ELR (cell line): ENCODE measurements around the gene TMTC2.
"Not testable (repeated sequence)": the region's sequence is repeated elsewhere in the genome, so short reads cannot be mapped to it uniquely, and the experiment has no call there.

Experiments
- DNase-seq: peaks from one replicate; pipeline ENCODE4 v3.0.0-alpha.2; 2015; ENCODE audit warnings: low read depth

The TMTC2 gene

GRCh38 chr12:82788594-82788993, 101.9 kb downstream of the TMTC2 start:
- DNase-seq: no peak

DNA sequence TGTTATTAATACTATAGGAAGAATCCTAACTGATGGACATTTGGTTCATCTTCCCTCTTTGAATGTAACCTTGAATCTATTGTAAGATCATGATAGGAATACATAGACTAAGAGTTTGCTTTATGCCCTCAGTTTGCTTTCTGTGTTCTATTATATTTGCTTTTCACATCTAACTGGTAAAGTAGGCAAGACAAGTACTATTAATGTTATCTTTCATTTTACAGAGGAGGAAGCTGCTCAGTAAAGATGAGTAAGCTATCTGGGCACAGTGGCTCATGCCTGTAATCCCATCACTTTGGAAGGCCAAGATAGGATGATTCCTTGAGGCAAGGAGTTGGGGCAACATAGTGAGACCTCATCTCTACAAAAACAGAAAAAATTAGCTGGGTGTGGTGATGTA, 103.0 kb downstream of the TMTC2 start:
- no peak for DNase-seq

GRCh38 chr12:82793751-82794281, 107.1 kb downstream of the TMTC2 start:
- no peak for DNase-seq

- DNase-seq: no peak
Observed at GRCh38 chr12:82797480-82797879, 110.8 kb downstream of the TMTC2 start.

DNA sequence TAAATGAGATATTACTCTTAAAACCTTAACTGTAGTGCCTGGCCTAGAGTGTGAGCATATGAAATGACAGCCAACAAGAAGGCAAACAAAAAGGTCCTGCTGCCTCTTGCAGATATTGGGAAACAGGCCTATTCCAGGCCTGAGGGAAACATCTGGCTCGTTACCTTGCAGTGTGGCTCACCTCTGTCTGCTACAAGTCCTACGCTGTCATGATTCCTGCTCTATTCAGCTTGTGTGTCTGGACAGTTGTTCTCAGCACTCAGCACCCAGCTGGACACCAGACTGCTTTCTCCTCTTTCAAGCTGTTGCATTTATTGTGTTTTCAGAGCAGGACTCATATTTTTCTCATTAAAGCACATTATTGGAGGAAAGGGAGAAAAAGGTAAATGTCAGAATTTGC, 113.5 kb downstream of the TMTC2 start:
- DNase-seq: no peak

DNA sequence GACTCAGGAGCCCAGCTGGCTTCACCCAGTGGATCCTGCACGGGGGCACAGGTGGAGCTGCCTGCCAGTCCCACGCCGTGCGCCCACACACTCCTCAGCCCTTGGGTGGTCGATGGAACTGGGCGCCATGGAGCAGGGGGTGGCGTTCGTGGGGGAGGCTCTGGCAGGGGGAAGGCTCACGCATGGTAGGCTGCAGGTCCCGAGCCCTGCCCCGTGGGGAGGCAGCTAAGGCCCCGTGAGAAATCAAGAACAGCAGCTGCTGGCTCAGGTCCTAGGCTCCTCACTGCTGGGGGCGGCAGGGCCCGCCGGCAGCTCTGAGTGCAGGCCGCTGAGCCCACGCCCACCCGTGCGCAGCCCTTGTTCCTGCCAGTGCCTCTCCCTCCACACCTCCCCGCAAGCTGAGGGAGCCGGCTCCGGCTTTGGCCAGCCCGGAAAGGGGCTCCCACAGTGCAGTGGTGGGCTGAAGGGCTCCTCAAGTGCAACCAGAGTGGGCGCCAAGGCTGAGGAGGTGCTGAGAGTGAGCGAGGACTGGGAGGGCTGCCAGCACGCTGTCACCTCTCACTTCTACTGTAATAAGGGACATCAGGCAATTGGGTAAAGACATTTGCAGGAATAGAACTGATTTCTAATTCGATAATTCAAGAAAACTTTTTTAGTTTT, 115.4 kb downstream of the TMTC2 start:
- no peak for DNase-seq

GRCh38 chr12:82803201-82803600, 116.5 kb downstream of the TMTC2 start:
- no peak for DNase-seq

GRCh38 chr12:82804601-82805000, 117.9 kb downstream of the TMTC2 start:
- no peak for DNase-seq

- not testable (repeated sequence) for DNase-seq
Observed at GRCh38 chr12:82805004-82805403, 118.3 kb downstream of the TMTC2 start.

DNA sequence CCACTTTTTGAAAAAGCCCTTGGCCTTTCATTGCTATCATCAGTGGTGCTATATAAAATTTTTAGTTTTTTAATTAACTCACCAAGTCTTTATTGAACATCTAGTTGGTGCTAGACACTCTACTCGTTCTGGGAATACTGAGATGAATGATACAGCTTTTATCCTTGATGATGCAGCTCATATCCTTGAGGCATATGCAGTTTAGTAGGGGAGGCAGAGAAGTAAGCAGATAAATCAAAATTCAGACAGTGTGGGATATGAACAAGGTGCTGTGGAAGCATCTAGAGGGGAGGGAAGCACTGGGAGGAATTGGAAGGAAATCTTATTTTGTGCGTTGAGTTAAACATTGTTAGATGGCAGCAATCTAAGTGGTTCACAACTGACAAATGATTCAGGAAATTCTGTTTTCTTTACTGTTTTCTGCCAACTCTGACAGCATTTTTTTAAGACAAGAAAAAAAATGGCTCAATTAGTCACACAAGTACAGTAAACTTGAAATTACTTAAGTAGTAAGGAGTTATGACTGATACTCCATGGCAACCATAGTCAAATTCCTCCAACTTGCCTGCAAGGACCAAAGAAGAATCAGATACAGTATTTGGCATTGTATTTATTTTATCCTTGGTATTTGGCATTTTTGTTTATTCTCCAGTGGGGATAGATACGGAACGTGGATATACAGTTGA, 119.2 kb downstream of the TMTC2 start:
- DNase-seq: no peak

DNA sequence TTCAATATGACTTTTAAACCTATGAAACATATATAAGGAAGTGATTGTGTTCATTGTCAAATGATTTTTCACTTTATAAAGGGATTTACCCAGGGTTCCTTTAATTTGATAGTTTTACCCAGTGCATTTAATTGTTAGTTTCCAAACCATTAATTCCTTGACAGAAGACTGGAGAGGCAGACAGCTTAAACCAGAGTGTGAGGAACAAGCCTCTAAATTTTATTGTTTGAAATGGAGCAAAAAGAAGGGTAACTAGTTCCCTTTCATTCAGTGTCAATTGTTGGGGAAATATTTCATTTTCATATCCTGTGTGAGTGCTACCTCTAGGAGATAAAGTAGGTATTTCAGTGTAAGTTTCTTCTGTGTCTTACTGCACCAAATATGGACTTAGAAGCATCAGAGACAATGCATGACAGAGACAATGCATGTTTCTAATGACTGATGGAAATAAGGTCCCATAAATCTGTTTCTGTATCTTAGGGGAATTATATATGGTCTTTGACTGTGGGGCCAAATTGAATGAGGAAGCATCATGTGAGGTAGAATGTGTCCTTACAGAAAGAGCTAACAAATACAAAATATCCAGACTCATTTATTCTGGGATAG, 120.5 kb downstream of the TMTC2 start:
- no peak for DNase-seq

- no peak for DNase-seq
Observed at GRCh38 chr12:82810568-82810967, 123.9 kb downstream of the TMTC2 start.

DNA sequence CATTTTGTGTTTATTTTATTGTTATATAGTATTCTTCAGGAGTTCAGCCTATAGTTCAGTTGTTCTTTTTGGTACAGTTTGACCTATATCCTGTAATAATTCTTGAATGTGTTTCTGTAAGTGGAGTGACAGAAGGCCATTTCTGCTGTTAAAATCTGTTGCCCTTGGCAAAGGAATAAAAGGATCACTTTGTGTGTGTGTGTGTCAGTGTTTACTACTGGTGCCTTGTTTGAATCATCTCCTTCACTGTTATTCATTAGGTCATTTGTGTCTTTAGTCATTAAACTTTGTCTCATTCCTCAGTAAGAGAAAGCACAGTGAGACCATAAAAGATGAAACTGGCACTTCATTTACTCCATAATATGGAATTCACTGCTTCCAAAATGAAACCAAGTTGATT, 130.7 kb downstream of the TMTC2 start:
- no peak for DNase-seq

DNA sequence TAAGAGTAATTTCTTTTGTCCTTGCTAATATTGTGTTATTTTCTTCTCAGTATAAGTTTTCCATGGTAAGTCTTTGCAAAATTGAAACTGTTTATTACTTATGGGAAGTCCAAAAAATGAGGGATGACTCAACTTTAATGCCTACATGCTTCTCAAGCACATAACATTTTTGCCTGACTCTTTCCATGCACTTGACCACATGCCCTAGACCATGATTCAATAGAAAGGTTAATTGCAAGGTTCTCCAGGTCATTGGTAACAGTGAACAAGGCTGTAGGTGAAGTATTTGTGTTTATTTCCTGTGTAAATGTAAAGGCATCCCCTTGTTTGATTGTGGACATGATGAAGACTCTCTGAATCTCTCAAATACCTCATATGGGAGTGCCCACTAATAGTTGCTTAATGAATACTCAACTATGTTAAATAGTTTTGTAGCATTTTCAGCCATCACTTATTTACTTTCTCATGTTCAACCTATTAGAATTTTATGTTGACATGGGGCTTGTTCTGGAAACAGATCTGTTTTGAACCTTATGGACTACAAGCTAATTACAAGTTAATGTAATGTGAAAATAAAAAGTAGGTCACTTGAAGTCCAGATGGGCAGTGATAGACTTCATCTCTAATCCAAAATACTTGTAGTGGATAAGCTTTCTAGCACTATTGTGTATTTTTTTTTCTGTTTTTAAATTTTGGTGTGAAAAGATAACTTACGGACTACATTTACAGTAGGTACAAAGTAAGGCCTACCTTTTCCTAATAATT, 131.7 kb downstream of the TMTC2 start:
- DNase-seq: no peak

GRCh38 chr12:82826505-82826904, 139.8 kb downstream of the TMTC2 start:
- DNase-seq: no peak

GRCh38 chr12:82832096-82832495, 145.4 kb downstream of the TMTC2 start:
- no peak for DNase-seq

DNA sequence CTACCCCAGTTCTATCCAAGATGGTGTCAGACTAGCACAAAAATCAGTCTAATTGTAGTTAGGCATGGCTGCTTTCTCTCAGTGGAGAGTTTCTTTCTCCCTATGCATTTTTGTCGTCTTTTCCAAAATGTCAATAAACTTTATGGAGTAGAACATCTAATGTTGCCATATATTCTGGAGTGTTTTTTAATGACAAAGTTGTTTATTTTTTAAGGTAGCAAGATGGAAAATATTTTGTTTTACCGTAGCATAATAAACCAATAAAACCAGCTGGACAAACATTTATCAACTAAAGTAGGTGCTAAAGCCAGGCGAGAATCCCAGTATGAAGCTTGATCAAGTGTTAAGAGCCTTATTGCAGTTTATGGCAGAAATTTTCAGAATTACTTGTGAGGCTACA, 146.3 kb downstream of the TMTC2 start:
- no peak for DNase-seq

GRCh38 chr12:82833481-82833880, 146.8 kb downstream of the TMTC2 start:
- no peak for DNase-seq

- no peak for DNase-seq
Observed at GRCh38 chr12:82835217-82835616, 148.5 kb downstream of the TMTC2 start.

DNA sequence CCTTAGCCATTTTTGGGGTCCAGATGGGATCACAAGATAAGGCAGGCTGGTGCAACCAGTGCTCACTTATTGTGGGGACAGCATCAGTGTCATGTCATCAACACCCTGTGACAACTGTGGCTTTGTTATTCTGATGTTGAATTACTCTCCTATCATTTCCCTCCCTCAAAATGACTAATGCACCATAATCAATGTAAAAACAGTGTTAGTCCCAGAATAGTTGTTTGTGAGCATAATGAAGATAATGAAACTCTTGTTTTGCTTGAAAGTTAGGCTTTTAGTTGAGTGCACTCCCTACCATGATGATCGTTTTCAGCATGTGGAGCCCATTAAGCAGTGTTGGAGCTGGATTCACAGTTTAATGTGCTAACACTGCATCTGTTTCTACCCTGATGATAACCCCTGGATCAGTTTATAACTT, 151.4 kb downstream of the TMTC2 start:
- DNase-seq: no peak

DNA sequence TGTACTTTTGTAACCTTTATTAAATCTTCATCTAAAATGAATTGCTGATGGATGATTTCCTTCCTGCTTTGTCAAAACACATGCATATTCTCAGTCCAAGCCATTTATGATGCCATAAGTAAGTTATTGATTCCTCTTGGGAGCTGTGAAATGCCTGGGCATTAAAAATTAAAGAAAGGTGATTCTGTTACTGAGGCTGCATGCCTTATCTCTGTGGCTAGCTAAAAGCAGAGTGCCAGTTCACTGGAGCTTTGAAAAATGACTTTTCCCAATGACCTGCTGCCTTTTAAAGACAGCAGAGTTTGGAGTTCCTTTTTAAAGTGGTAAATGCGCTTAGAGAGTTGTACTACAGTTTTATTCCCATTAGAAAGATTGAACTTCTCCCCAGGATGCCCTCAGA, 152.1 kb downstream of the TMTC2 start:
- DNase-seq: no peak

GRCh38 chr12:82839796-82840195, 153.1 kb downstream of the TMTC2 start:
- no peak for DNase-seq
